Measurements from ENCODE around the gene C1orf198. TPM values are rescaled to one million over a fixed set of nuclear protein-coding genes. Genes with fewer than 3 reads are reported as not detected.

C1orf198 gene
- total RNA-seq, 1 donor from 2014 or later: 3.9 TPM

DNA sequence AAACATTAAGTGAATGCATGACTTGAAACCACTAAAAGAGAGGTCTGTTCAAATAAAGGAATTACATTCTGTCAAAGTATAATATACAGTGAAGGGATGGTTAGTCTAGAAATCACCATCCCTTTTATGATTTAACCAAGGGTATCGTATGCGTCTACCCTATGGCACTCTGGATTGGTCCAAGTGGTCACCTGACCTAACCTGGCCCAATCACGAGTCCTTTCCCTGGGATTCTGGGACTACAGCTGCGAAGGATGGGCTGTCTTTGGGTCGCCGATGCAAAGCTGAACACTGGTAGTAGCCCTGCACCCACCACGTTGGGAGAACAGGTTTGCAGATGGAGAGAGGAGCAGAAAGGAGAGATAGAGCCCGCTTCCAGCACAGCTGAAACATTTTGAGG, 30.4 kb upstream of the C1orf198 start:
- TF ChIP-seq, protein P1, sequence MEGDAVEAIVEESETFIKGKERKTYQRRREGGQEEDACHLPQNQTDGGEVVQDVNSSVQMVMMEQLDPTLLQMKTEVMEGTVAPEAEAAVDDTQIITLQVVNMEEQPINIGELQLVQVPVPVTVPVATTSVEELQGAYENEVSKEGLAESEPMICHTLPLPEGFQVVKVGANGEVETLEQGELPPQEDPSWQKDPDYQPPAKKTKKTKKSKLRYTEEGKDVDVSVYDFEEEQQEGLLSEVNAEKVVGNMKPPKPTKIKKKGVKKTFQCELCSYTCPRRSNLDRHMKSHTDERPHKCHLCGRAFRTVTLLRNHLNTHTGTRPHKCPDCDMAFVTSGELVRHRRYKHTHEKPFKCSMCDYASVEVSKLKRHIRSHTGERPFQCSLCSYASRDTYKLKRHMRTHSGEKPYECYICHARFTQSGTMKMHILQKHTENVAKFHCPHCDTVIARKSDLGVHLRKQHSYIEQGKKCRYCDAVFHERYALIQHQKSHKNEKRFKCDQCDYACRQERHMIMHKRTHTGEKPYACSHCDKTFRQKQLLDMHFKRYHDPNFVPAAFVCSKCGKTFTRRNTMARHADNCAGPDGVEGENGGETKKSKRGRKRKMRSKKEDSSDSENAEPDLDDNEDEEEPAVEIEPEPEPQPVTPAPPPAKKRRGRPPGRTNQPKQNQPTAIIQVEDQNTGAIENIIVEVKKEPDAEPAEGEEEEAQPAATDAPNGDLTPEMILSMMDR (IDR thresholded peaks at IDR 0.05): no peak
- Mint-ChIP-seq H3K9me3 (peaks cover 4% of the 10 kb centered on the region), H3K4me3 (no peak overlapping the region), H3K27ac (no peak overlapping the region), H3K27me3 (peaks cover 3% of the 10 kb centered on the region), H3K36me3 (ENCODE audit: low read depth) (peaks cover 11% of the 10 kb centered on the region), H3K4me1 (no peaks in the 10 kb centered on the region)
- POLR2A ChIA-PET: no interaction called here
- intact Hi-C loops (cut with micrococcal nuclease): no loop called here
- CTCF ChIA-PET: no interaction called here
- DNase-seq (no peak), ATAC-seq (ENCODE audit: low read depth) (no peak)

DNA sequence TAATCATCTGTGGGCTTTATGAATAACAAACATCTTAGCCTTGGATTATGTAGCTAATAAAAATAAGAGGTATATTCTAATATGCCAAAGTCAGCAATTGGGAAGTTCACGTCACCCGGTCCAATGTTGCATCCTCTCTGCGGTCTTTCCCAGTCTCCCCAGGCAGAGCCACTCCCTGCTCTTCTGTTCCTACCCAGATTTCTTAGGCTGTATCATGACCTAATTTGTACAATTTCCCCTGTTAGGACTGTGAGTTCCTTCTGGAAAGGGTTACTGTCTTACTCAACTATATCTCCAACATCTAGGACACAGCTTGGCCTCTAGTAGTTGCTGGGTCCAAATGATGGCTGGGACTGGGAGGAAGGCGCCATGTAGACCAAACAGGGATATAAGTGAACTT, 29.8 kb upstream of the C1orf198 start:
- DNase-seq (no peak), ATAC-seq (ENCODE audit: low read depth) (no peak)
- TF ChIP-seq, protein P1 (IDR thresholded peaks at IDR 0.05): no peak
- no peaks in the 10 kb centered on the region for H3K4me1 Mint-ChIP-seq
- ChIA-PET POLR2A (no interaction called here), CTCF (no interaction called here)
- peaks cover 4% of the 10 kb centered on the region for H3K9me3 Mint-ChIP-seq
- intact Hi-C loops (cut with micrococcal nuclease): no loop called here
- peaks cover 3% of the 10 kb centered on the region for H3K27me3 Mint-ChIP-seq
- no peak overlapping the region for H3K4me3 Mint-ChIP-seq
- no peak overlapping the region for H3K27ac Mint-ChIP-seq
- peaks cover 7% of the 10 kb centered on the region for H3K36me3 Mint-ChIP-seq (ENCODE audit: low read depth)

DNA sequence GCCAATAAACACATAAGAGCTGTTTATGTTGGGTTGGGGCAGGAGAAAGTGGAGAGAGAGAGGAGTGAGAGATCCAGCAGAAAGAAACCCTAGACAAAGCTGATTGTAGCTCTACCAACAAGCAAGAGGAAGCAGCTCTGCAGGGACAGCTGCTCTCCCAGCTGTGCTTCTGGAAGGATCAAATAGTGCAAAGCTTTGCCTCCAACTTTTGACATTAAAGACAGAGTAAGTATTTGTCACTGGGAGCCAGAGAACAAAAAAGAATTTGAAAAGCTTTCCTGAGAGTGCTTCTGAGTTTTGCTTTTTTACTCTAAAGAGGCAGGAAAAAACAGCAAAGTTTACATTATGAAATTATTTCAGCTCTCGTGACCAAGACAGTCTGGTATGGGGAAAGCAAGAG, 28.5 kb upstream of the C1orf198 start:
- peaks cover 2% of the 10 kb centered on the region for H3K36me3 Mint-ChIP-seq (ENCODE audit: low read depth)
- no peaks in the 10 kb centered on the region for H3K4me1 Mint-ChIP-seq
- ChIA-PET CTCF (no interaction called here), POLR2A (no interaction called here)
- peaks cover 4% of the 10 kb centered on the region for H3K9me3 Mint-ChIP-seq
- no peak overlapping the region for H3K27ac Mint-ChIP-seq
- intact Hi-C loops (cut with micrococcal nuclease): no loop called here
- DNase-seq (no peak), ATAC-seq (ENCODE audit: low read depth) (no peak)
- peaks cover 10% of the 10 kb centered on the region for H3K27me3 Mint-ChIP-seq
- H3K4me3 Mint-ChIP-seq: no peak overlapping the region
- TF ChIP-seq, protein P1 (IDR thresholded peaks at IDR 0.05): no peak

DNA sequence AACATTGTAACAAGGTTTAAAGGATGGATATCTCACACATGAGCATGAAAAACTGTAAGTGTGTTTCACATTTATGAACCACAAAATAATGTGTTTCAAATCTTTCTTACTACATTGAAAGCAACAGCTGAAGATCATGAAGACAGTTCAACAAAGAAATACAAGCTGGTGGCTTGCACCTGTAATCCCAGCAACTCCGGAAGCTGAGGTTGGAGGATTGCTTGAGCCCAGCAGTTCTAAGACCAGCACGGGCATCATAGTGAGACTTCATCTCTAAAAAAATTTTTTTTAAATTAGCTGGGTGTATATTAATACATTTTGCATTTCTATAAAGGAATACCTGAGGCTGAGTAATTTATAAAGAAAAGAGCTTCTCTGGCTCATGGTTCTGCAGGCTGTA, 27.1 kb upstream of the C1orf198 start:
- POLR2A ChIA-PET: no interaction called here
- CTCF ChIA-PET: no interaction called here
- TF ChIP-seq, protein P1 (IDR thresholded peaks at IDR 0.05): no peak
- H3K27ac Mint-ChIP-seq: no peak overlapping the region
- intact Hi-C loops (cut with micrococcal nuclease): no loop called here
- DNase-seq (no peak), ATAC-seq (ENCODE audit: low read depth) (no peak)
- H3K36me3 Mint-ChIP-seq (ENCODE audit: low read depth): no peaks in the 10 kb centered on the region
- no peak overlapping the region for H3K4me3 Mint-ChIP-seq
- peaks cover 13% of the 10 kb centered on the region for H3K27me3 Mint-ChIP-seq
- no peaks in the 10 kb centered on the region for H3K4me1 Mint-ChIP-seq
- H3K9me3 Mint-ChIP-seq: peaks cover 4% of the 10 kb centered on the region

DNA sequence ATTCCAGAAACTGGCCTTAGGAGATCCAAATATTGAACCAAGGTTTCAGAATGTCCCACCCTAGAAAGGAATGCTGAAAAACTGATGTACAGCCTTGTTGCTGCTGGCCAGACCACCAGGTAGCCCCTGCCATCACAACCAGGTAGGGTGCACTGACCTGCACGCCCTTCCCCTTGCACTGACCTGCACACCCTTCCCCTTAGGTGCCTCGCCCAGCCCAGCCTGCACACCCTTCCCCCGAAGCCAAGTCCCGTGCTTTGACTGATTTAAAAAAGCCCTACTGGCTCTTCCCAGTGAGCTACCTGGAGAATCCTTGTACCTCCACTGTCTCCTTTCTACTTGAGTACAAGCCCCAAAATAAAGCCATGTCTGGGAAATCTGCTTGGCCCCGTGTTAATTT, 26.3 kb upstream of the C1orf198 start:
- H3K9me3 Mint-ChIP-seq: peaks cover 4% of the 10 kb centered on the region
- H3K4me3 Mint-ChIP-seq: no peak overlapping the region
- TF ChIP-seq, protein P1 (IDR thresholded peaks at IDR 0.05): no peak
- no peaks in the 10 kb centered on the region for H3K4me1 Mint-ChIP-seq
- DNase-seq: no peak
- intact Hi-C loops (cut with micrococcal nuclease): no loop called here
- no peak for ATAC-seq (ENCODE audit: low read depth)
- no peak overlapping the region for H3K27ac Mint-ChIP-seq
- peaks cover 16% of the 10 kb centered on the region for H3K27me3 Mint-ChIP-seq
- ChIA-PET POLR2A (no interaction called here), CTCF (no interaction called here)
- no peaks in the 10 kb centered on the region for H3K36me3 Mint-ChIP-seq (ENCODE audit: low read depth)
